Activated CD8-positive, alpha-beta T cell treated with anti-CD3 and anti-CD28 coated beads for 36 hours (primary cell): ENCODE measurements around the gene EEF2K. TPM values are rescaled to one million over a fixed set of nuclear protein-coding genes. Genes with fewer than 3 reads are reported as not detected.

Experiments used
- ATAC-seq: fragments of 200-7000 bp; cut with Tn5 transposase; one replicate; pipeline ENCODE4 v1.10.0; 2021; ENCODE audit warnings: mild to moderate bottlenecking, moderate library complexity
- CTCF ChIA-PET: fragments of 350-600 bp; sonication (Branson Sonifier 250); formaldehyde crosslinking; loops from one replicate; lab custom pipeline; 2021; ENCODE audit warnings: antibody characterized with exemption; lab: Charles Lee
- POLR2A ChIA-PET: fragments of 350-600 bp; sonication (Branson Sonifier 250); formaldehyde crosslinking; loops from one replicate; lab custom pipeline; 2021; ENCODE audit warnings: antibody characterized with exemption; lab: Charles Lee
- DNase-seq: peaks from one replicate; pipeline ENCODE4 v3.0.0-alpha.2; 2020
- H3K27ac Mint-ChIP-seq: one replicate; pipeline ENCODE4 v1.8.0; 2021; ENCODE audit warnings: mild to moderate bottlenecking, mixed read lengths
- H3K27me3 Mint-ChIP-seq: one replicate; pipeline ENCODE4 v1.8.0; 2021; ENCODE audit warnings: mixed read lengths
- H3K36me3 Mint-ChIP-seq: one replicate; pipeline ENCODE4 v1.8.0; 2021; ENCODE audit warnings: low read depth, mixed read lengths
- H3K4me1 Mint-ChIP-seq: one replicate; pipeline ENCODE4 v1.8.0; 2021; ENCODE audit warnings: low read depth, mixed read lengths
- H3K4me3 Mint-ChIP-seq: one replicate; pipeline ENCODE4 v1.8.0; 2021; ENCODE audit warnings: mild to moderate bottlenecking, moderate library complexity, mixed read lengths
- H3K9me3 Mint-ChIP-seq: one replicate; pipeline ENCODE4 v1.8.0; 2021; ENCODE audit warnings: mixed read lengths
- CTCF ChIP-seq: fragments of 200-600 bp; IDR thresholded peaks from one replicate; pipeline ENCODE4 v1.8.0; 2022; ENCODE audit warnings: antibody characterized with exemption, mild to moderate bottlenecking
- intact Hi-C: fragments of 100-400 bp; cut with micrococcal nuclease; formaldehyde crosslinking; loops from one replicate; pipeline ENCODE4 v1.10.0; 2022
- total RNA-seq, 2 experiments: library from RNA; stranded (reverse); gene quantifications; one replicate each; pipeline ENCODE4 v1.2.3, GENCODE V29; 2021

The EEF2K gene
- total RNA-seq, 2 experiments from 2014 or later = 28.6 to 31.2 TPM

GRCh38 chr16:22250522-22250921, 44.4 kb downstream of the EEF2K start:
- H3K9me3 Mint-ChIP-seq = peaks cover 5% of the 10 kb centered on the region
- H3K36me3 Mint-ChIP-seq = peaks cover 67% of the 10 kb centered on the region
- intact Hi-C loops = no loop called here
- no peaks in the 10 kb centered on the region for H3K4me1 Mint-ChIP-seq
- DNase-seq (no peak), ATAC-seq (no peak)
- H3K27me3 Mint-ChIP-seq = no peaks in the 10 kb centered on the region
- CTCF ChIA-PET = no interaction called here
- POLR2A ChIA-PET = interaction anchor here (1.4 kb wide), 1 partner anchor 11 kb away, joined by 4 read pairs; no protein-coding TSS in a partner anchor
- no peak overlapping the region for H3K27ac Mint-ChIP-seq
- TF ChIP-seq CTCF = no peak
- H3K4me3 Mint-ChIP-seq = no peak overlapping the region

GRCh38 chr16:22252317-22252716, 46.2 kb downstream of the EEF2K start:
- ChIA-PET CTCF (no interaction called here), POLR2A (interaction anchor here (0.7 kb wide), 1 partner anchor 32 kb away, joined by 4 read pairs; no protein-coding TSS in a partner anchor)
- Mint-ChIP-seq H3K36me3 (peaks cover 70% of the 10 kb centered on the region), H3K27ac (no peak overlapping the region), H3K9me3 (peaks cover 5% of the 10 kb centered on the region), H3K4me3 (no peak overlapping the region), H3K4me1 (no peaks in the 10 kb centered on the region), H3K27me3 (no peaks in the 10 kb centered on the region)
- ATAC-seq = no peak
- intact Hi-C loops = no loop called here
- no peak for DNase-seq
- no peak for TF ChIP-seq CTCF

GRCh38 chr16:22253272-22253671, 47.2 kb downstream of the EEF2K start:
- Mint-ChIP-seq H3K36me3 (peaks cover 74% of the 10 kb centered on the region), H3K9me3 (peaks cover 5% of the 10 kb centered on the region), H3K27me3 (no peaks in the 10 kb centered on the region), H3K27ac (no peak overlapping the region), H3K4me1 (no peaks in the 10 kb centered on the region), H3K4me3 (no peak overlapping the region)
- TF ChIP-seq CTCF = no peak
- intact Hi-C loops = no loop called here
- ATAC-seq (no peak), DNase-seq (no peak)
- ChIA-PET POLR2A (no interaction called here), CTCF (interaction anchor here (0.9 kb wide), 1 partner anchor 155 kb away, joined by 3 read pairs; no protein-coding TSS in a partner anchor)

- H3K9me3 Mint-ChIP-seq = peaks cover 6% of the 10 kb centered on the region
- no peak for TF ChIP-seq CTCF
- no peaks in the 10 kb centered on the region for H3K4me1 Mint-ChIP-seq
- CTCF ChIA-PET = interaction anchor here (0.9 kb wide), 1 partner anchor 15 kb away, joined by 3 read pairs; no protein-coding TSS in a partner anchor
- H3K4me3 Mint-ChIP-seq = no peak overlapping the region
- DNase-seq (peak; percentile 19), ATAC-seq (no peak)
- POLR2A ChIA-PET = no interaction called here
- peaks cover 84% of the 10 kb centered on the region for H3K36me3 Mint-ChIP-seq
- H3K27me3 Mint-ChIP-seq = no peaks in the 10 kb centered on the region
- no peak overlapping the region for H3K27ac Mint-ChIP-seq
- intact Hi-C loops = no loop called here
Observed at GRCh38 chr16:22255335-22255734, 49.3 kb downstream of the EEF2K start.

GRCh38 chr16:22257440-22257839, 51.4 kb downstream of the EEF2K start:
- intact Hi-C loops = no loop called here
- no peak for TF ChIP-seq CTCF
- H3K9me3 Mint-ChIP-seq = peaks cover 8% of the 10 kb centered on the region
- H3K27me3 Mint-ChIP-seq = no peaks in the 10 kb centered on the region
- peaks cover 6% of the 10 kb centered on the region for H3K4me1 Mint-ChIP-seq
- H3K4me3 Mint-ChIP-seq = no peak overlapping the region
- POLR2A ChIA-PET = no interaction called here
- ATAC-seq (no peak), DNase-seq (no peak)
- H3K36me3 Mint-ChIP-seq = peaks cover 77% of the 10 kb centered on the region
- H3K27ac Mint-ChIP-seq = no peak overlapping the region
- CTCF ChIA-PET = no interaction called here
